NCI-H510A (cell line): ENCODE data around the gene CALHM5.
"Not testable (repeated sequence)": the region's sequence is repeated elsewhere in the genome, so short reads cannot be mapped to it uniquely, and the experiment has no call there.

Experiments
- DNase-seq: peaks from one replicate; lab custom pipeline; 2025; lab: John Stamatoyannopoulos, UW

CALHM5 gene

GRCh38 chr6:116511424-116512110 lies at the start of gene CALHM5:
CALHM5 (plus strand) TSS chr6:116511639; CDS start chr6:116511697, 58 bp downstream.
- no peak for DNase-seq

GRCh38 chr6:116461932-116462885 lies 49.2 kb upstream of the CALHM5 start:
- DNase-seq, result no peak

GRCh38 chr6:116463301-116463700 lies 48.1 kb upstream of the CALHM5 start:
- no peak for DNase-seq

GRCh38 chr6:116465246-116465645 lies 46.2 kb upstream of the CALHM5 start:
- DNase-seq, result no peak

GRCh38 chr6:116467096-116467495 lies 44.3 kb upstream of the CALHM5 start:
- no peak for DNase-seq

GRCh38 chr6:116467514-116467913 lies 43.9 kb upstream of the CALHM5 start:
- no peak for DNase-seq

- DNase-seq, result no peak
Measured at GRCh38 chr6:116468293-116468692, 43.1 kb upstream of the CALHM5 start.

GRCh38 chr6:116471531-116471930 lies 39.9 kb upstream of the CALHM5 start:
- DNase-seq, result no peak

GRCh38 chr6:116472706-116473105 lies 38.7 kb upstream of the CALHM5 start:
- DNase-seq, result no peak

- DNase-seq, result no peak
Measured at GRCh38 chr6:116475141-116475540, 36.3 kb upstream of the CALHM5 start.

GRCh38 chr6:116476002-116476678 lies 35.3 kb upstream of the CALHM5 start:
- DNase-seq, result no peak

GRCh38 chr6:116482780-116483179 lies 28.7 kb upstream of the CALHM5 start:
- no peak for DNase-seq

- DNase-seq, result no peak
Measured at GRCh38 chr6:116483616-116484015, 27.8 kb upstream of the CALHM5 start.

- no peak for DNase-seq
Measured at GRCh38 chr6:116485559-116486184, 25.8 kb upstream of the CALHM5 start.

GRCh38 chr6:116491610-116492330 lies 19.7 kb upstream of the CALHM5 start:
- DNase-seq, result no peak

- DNase-seq, result no peak
Measured at GRCh38 chr6:116492331-116493067, 18.9 kb upstream of the CALHM5 start.

- not testable (repeated sequence) for DNase-seq
Measured at GRCh38 chr6:116495161-116495560, 16.3 kb upstream of the CALHM5 start.

- DNase-seq, result no peak
Measured at GRCh38 chr6:116497113-116497676, 14.2 kb upstream of the CALHM5 start.

- DNase-seq, result no peak
Measured at GRCh38 chr6:116500969-116501433, 10.4 kb upstream of the CALHM5 start.

- no peak for DNase-seq
Measured at GRCh38 chr6:116507324-116507723, 4.1 kb upstream of the CALHM5 start.
